Testis (tissue), 2 donors: ENCODE measurements around the gene DRG1.

Experiments used
- POLR2A ChIP-seq: fragments of 450-650 bp; IDR thresholded peaks from one replicate; pipeline ENCODE4 v1.6.1; 2017; ENCODE audit warnings: antibody characterized with exemption, mild to moderate bottlenecking, moderate library complexity
- TF ChIP-seq, protein P1 (sequence below), 3 experiments: fragments of 450-650 bp in 2 of 3; fragments of 200-600 bp in 1 of 3; sonication (generic) in 1 of 3; IDR thresholded peaks; one replicate each; pipeline ENCODE4 v1.5.1; 2016 to 2019; ENCODE audit warnings: antibody characterized with exemption in 3 of 3, mild to moderate bottlenecking in 2 of 3, moderate library complexity in 1 of 3

GRCh38 chr22:31440681-31441080 is 41.3 kb downstream of the DRG1 start:
- TF ChIP-seq, protein P1, sequence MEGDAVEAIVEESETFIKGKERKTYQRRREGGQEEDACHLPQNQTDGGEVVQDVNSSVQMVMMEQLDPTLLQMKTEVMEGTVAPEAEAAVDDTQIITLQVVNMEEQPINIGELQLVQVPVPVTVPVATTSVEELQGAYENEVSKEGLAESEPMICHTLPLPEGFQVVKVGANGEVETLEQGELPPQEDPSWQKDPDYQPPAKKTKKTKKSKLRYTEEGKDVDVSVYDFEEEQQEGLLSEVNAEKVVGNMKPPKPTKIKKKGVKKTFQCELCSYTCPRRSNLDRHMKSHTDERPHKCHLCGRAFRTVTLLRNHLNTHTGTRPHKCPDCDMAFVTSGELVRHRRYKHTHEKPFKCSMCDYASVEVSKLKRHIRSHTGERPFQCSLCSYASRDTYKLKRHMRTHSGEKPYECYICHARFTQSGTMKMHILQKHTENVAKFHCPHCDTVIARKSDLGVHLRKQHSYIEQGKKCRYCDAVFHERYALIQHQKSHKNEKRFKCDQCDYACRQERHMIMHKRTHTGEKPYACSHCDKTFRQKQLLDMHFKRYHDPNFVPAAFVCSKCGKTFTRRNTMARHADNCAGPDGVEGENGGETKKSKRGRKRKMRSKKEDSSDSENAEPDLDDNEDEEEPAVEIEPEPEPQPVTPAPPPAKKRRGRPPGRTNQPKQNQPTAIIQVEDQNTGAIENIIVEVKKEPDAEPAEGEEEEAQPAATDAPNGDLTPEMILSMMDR (IDR thresholded peaks at IDR 0.05): no peak
- TF ChIP-seq POLR2A: no peak
